ENCODE measurements around the gene SLIT1. TPM values are rescaled to one million over a fixed set of nuclear protein-coding genes. Genes with fewer than 3 reads are reported as not detected.

Gene SLIT1
- total RNA-seq, 1 donor from 2014 or later: 0.12 TPM

GRCh38 chr10:97154781-97155180 is 31.0 kb downstream of the SLIT1 start:
- no peak for TF ChIP-seq CTCF (conservative IDR thresholded peaks at IDR 0.05; ENCODE audit: low read depth, low read length)
- H3K4me3 ChIP-seq (ENCODE audit: low read depth, low read length): no peak overlapping the region
- no peak for DNase-seq (ENCODE audit: low read depth)

GRCh38 chr10:97154162-97154561 is 31.6 kb downstream of the SLIT1 start:
- H3K4me3 ChIP-seq (ENCODE audit: low read depth, low read length): no peak overlapping the region
- TF ChIP-seq CTCF (conservative IDR thresholded peaks at IDR 0.05; ENCODE audit: low read depth, low read length): no peak
- DNase-seq (ENCODE audit: low read depth): no peak

- H3K4me3 ChIP-seq (ENCODE audit: low read depth, low read length): no peak overlapping the region
- DNase-seq (ENCODE audit: low read depth): no peak
- TF ChIP-seq CTCF (conservative IDR thresholded peaks at IDR 0.05; ENCODE audit: low read depth, low read length): no peak
These were observed 32.4 kb downstream of the SLIT1 start for GRCh38 chr10:97153270-97153850.

GRCh38 chr10:97151307-97151914 is 34.3 kb downstream of the SLIT1 start:
- no peak overlapping the region for H3K4me3 ChIP-seq (ENCODE audit: low read depth, low read length)
- DNase-seq (ENCODE audit: low read depth): no peak
- TF ChIP-seq CTCF (conservative IDR thresholded peaks at IDR 0.05; ENCODE audit: low read depth, low read length): no peak

- TF ChIP-seq CTCF (conservative IDR thresholded peaks at IDR 0.05; ENCODE audit: low read depth, low read length): no peak
- no peak for DNase-seq (ENCODE audit: low read depth)
- no peak overlapping the region for H3K4me3 ChIP-seq (ENCODE audit: low read depth, low read length)
These were observed 35.1 kb downstream of the SLIT1 start for GRCh38 chr10:97150616-97151015.

GRCh38 chr10:97150013-97150595 is 35.7 kb downstream of the SLIT1 start:
- TF ChIP-seq CTCF (conservative IDR thresholded peaks at IDR 0.05; ENCODE audit: low read depth, low read length): no peak
- no peak overlapping the region for H3K4me3 ChIP-seq (ENCODE audit: low read depth, low read length)

More at GRCh38 chr10:97150013-97150595, 35.7 kb downstream of the SLIT1 start:
- DNase-seq (ENCODE audit: low read depth): no peak
